ENCODE results near the gene LRRC26. TPM values are rescaled to one million over a fixed set of nuclear protein-coding genes. Genes with fewer than 3 reads are reported as not detected.

Gene LRRC26
- total RNA-seq, 1 donor from 2014 or later, result not detected

- Mint-ChIP-seq H3K27me3 (ENCODE audit: low read depth) (no peaks in the 10 kb centered on the region), H3K4me3 (peak within 1 kb of the TSS; percentile 83), H3K9me3 (no peaks in the 10 kb centered on the region), H3K27ac (peak within 1 kb of the TSS; percentile 82), H3K36me3 (no peaks in the 10 kb centered on the region), H3K4me1 (peaks cover 37% of the 10 kb centered on the region)
- no peak for TF ChIP-seq CTCF (IDR thresholded peaks at IDR 0.05; ENCODE audit: unreplicated experiment)
- peak; percentile 98 to 99 for DNase-seq (ENCODE audit: low spot score in 2 of 2, unreplicated experiment in 2 of 2)
Observed at GRCh38 chr9:137200311-137201204, 30.7 kb upstream of the LRRC26 start, which contains the start of gene TPRN. TSS of gene TPRN (minus strand) at chr9:137200741. CDS start at chr9:137200711, 30 bp downstream.

DNA sequence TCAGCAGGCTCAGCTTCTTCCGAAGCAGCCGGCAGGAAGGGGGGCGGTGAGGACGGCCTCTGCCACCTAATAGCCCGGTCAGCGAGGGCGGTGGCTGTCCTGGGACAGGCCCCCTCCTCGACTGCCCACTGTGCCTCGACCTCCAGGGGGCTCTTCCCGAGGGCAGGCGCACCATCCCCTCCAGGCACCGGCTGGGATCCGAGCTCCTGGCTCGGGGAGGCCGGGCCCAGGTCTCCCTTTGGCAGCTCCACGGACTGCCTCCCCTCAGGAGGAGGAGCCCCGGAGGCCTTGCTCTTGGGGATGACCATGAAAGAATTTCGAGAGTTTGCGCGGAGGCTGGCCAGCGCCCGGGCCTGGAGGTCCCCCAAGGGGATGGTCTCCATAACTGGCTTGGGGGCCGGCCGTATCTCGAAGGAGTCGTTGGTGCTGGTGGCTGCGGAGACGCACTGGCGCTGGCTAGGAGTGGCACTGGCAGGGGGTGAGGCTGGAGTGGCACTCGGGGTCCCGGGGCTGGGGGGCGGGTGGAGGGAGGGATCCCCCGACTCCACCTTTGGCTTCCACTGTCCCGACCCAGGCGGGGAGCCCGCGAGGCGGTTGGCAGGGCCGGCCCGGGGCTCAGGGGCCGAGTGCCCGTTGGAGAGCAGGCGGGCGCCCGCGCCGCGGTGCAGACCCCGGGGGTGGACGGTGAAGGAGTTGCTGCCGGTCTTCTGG lies 29.7 kb upstream of the LRRC26 start:
- H3K27ac Mint-ChIP-seq, result peak overlapping the region; percentile 82
- peaks cover 41% of the 10 kb centered on the region for H3K4me1 Mint-ChIP-seq
- TF ChIP-seq CTCF (IDR thresholded peaks at IDR 0.05; ENCODE audit: unreplicated experiment), result no peak
- no peaks in the 10 kb centered on the region for H3K36me3 Mint-ChIP-seq
- peak overlapping the region; percentile 83 for H3K4me3 Mint-ChIP-seq
- H3K27me3 Mint-ChIP-seq (ENCODE audit: low read depth), result no peaks in the 10 kb centered on the region
- DNase-seq (ENCODE audit: low spot score in 2 of 2, unreplicated experiment in 2 of 2), result no peak
- H3K9me3 Mint-ChIP-seq, result no peaks in the 10 kb centered on the region

DNA sequence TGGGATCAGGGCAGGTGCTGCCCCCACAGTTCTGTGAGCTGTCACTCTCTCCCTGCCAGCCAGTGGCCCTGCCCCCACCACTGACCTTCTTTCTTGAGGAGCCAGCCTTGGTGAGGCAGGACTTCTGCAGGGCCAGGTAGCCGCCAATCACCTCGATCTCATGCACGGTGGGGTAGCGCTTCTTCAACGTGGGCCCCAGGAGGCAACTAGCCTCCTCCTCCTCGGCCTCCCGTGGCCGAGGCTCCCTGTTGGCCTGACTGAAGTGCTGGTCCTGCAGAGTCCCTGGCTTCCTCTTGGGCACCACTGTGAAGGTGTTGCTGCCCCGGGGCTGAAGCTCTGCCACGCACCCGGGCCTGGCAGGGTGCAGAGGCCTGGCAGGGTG lies 29.0 kb upstream of the LRRC26 start:
- no peak overlapping the region for H3K27ac Mint-ChIP-seq
- no peaks in the 10 kb centered on the region for H3K9me3 Mint-ChIP-seq
- H3K27me3 Mint-ChIP-seq (ENCODE audit: low read depth), result no peaks in the 10 kb centered on the region
- H3K4me1 Mint-ChIP-seq, result peaks cover 34% of the 10 kb centered on the region
- no peak for TF ChIP-seq CTCF (IDR thresholded peaks at IDR 0.05; ENCODE audit: unreplicated experiment)
- H3K36me3 Mint-ChIP-seq, result no peaks in the 10 kb centered on the region
- peak overlapping the region; percentile 48 for H3K4me3 Mint-ChIP-seq
- DNase-seq (ENCODE audit: low spot score in 2 of 2, unreplicated experiment in 2 of 2), result no peak

GRCh38 chr9:137198051-137198901 lies 28.4 kb upstream of the LRRC26 start:
- no peak overlapping the region for H3K27ac Mint-ChIP-seq
- DNase-seq (ENCODE audit: low spot score in 2 of 2, unreplicated experiment in 2 of 2), result no peak
- H3K9me3 Mint-ChIP-seq, result no peaks in the 10 kb centered on the region
- no peaks in the 10 kb centered on the region for H3K36me3 Mint-ChIP-seq
- H3K4me3 Mint-ChIP-seq, result peak overlapping the region; percentile 48
- peaks cover 33% of the 10 kb centered on the region for H3K4me1 Mint-ChIP-seq
- TF ChIP-seq CTCF (IDR thresholded peaks at IDR 0.05; ENCODE audit: unreplicated experiment), result no peak
- no peaks in the 10 kb centered on the region for H3K27me3 Mint-ChIP-seq (ENCODE audit: low read depth)

DNA sequence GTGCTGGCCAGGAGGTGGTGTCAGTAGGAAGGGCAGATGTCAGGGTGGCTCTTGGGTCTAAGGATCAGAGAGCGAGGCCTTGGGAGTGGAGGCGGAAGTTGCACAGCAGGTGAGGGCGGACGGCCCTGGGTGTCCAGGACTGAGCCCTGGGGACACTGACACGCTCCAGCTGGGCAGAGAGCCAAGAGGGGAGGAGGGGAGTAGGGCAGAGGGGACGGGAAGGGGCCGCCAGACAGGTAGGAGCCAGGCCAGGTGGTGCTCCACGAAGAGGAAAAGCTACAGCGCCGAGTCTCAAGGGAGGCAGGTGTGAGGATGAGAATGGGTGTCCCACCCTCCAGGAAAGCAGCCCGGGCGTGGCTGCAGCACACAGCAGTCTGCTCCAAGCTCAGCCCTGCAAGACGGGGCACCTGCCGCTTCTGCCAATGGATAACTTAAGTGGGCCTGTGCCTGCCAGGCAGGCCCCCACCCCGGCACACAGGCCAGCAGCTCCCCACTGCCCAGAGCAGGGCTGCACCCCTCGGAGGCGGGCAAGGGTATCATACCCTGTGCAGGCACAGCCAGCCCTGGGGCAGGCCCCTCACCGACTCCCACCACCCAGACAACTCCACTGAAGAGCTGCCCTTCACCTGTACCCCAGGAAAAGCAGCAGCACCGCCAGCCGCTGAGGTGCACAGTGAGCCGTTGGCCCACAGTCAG lies 25.8 kb upstream of the LRRC26 start:
- H3K27ac Mint-ChIP-seq, result no peak overlapping the region
- no peak overlapping the region for H3K4me3 Mint-ChIP-seq
- DNase-seq (ENCODE audit: low spot score in 2 of 2, unreplicated experiment in 2 of 2), result no peak
- no peaks in the 10 kb centered on the region for H3K9me3 Mint-ChIP-seq
- no peaks in the 10 kb centered on the region for H3K27me3 Mint-ChIP-seq (ENCODE audit: low read depth)
- peaks cover 21% of the 10 kb centered on the region for H3K4me1 Mint-ChIP-seq
- H3K36me3 Mint-ChIP-seq, result no peaks in the 10 kb centered on the region
- TF ChIP-seq CTCF (IDR thresholded peaks at IDR 0.05; ENCODE audit: unreplicated experiment), result no peak
